HG03103 (cell line): ENCODE measurements around the gene MYL7.
"Not testable (repeated sequence)": the region's sequence is repeated elsewhere in the genome, so short reads cannot be mapped to it uniquely, and the experiment has no call there.

ENCODE experiments used
- ATAC-seq: cut with Tn5 transposase; IDR thresholded peaks from one replicate; pipeline ENCODE4 v1.9.1; 2021; ENCODE audit warnings: low read depth; ENCODE audit not compliant: unreplicated experiment

The MYL7 gene

DNA sequence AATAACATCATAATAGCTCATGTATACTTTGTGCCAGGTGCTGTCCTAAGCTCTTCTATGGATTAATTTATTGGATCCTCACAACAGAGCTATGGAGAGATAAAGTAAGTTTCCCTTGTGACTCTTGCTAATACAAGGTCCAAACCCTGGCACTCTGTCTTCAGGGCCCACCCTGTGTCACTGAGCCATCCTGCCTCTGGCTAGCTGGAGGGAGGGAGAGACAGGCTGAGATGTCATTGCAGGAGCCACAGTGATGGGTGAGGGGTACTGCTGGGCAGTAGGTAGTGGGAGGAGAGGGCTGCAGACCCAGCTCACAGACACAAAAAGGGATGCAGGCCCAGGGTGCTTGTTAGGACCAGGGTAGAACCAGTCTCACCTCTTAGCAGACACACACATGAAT lies 31.2 kb upstream of the MYL7 start:
- no peak for ATAC-seq

DNA sequence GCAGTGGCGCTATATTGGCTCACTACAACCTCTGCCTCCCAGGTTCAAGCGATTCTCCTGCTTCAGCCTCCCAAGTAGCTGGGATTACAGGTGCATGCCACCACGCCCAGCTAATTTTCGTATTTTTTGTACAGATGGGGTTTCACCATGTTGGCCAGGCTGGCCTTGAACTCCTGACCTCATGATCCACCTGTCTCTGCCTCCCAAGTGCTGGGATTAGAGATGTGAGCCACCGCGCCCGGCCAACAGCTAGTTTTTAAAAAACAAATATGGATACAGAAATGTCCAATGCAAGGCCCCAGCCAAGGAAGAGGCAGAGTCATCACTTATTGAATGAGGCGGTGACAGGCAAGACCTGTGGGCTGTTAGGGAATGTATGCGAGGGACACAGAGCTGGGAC lies 30.8 kb upstream of the MYL7 start:
- not testable (repeated sequence) for ATAC-seq

DNA sequence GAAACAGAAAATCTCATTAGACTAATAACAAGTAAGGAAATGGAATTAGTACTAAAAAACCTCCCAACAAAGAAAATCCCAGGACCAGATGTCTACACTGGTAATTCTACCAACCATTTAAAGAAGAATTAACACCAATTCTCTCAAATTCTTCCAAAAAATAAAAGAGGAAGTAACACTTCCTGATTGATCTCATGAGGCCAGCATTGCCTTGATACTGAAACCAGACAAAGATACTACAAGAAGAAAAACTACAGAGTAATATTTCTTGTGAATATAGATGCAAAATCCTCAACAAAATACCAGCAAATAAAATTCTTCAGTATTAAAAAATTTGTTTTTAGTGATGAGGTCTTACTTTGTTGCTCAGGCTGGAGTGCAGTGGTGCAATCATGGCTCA lies 26.8 kb upstream of the MYL7 start:
- no peak for ATAC-seq

DNA sequence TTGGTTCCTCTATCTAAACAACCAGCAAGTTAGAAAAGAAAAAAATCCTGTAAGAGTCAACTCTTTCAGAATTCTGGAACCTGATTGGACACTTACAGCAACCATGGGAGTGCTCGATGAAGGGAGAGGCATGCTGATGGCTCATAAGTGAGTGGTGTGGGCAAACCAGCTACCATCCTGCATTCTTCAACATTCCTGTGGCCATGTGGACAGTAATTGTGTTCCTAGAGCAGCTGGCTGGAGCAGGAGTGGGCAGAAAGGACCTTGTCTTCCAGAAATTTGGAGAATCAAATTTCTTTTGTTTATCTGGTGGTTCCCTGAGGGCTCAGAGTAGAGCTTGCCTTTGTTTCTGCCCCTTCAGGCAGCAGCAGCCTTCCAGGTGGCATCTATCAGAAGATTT lies 22.5 kb upstream of the MYL7 start:
- no peak for ATAC-seq

DNA sequence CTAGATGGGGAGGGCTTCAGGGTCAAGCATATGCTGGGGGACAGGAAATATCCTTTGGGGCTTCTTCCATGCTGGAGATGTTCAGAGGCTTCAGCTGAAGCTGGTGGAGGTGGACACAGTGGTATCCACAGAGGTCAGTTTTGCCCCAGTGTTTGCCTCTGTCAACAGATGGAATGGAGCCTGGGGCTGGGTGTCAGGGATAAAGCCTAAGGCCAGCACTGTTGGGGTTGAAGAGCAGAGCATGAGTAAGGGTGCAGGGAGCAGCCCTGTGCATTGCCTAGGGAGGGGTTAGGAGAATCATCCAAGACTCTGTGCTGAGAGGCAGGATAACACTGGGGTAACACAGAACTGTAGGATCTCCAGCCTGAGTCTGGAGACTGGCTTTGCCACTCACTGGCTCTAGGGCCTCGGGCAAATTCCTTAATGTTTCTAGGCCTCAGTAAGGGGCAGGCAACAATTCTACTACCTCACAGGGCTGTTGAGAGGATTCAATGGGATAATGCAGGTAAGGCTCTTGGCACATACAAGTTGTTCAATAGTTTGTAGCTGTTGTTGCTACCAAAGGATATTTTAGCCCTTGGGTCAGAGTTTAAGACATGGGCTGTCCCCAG lies 21.8 kb upstream of the MYL7 start:
- no peak for ATAC-seq

DNA sequence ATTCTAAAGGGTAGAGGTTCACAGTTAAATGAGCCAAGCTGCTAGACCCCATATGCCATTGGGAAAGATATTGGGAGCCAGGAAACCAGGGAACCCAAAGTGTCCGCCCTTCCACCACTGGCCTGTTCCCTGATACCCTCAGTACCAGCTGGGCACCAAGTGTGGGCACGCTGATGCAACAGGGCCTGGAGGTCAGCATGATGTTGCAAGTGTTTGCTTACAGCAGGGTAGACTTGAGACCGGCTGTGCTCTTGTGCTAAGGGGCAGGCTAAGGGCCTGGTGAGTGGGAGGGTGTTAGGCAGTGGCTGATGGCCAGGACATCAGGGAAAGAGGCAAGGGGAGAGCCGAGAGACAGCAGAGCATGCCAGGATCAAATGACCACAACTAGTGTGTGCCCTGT lies 21.0 kb upstream of the MYL7 start:
- no peak for ATAC-seq

DNA sequence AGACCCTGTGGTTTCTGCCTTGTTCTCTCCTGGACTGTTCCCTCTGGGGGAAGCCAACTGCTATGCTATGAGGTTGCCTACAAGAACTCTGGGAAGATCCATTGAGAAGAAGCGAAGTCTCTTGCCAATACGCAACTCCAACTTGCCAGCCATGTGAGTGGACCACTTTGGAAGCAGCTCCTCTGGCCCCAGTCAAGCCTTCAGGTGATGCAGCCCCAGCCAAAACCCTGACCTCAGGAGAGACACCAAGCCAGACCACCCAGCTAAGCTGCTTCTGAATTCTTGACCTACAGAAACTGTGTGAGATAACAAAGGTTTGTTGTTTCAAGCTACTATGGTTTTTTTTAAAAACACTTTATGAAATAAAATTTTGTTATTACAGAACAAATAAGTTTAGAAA lies 20.2 kb upstream of the MYL7 start:
- no peak for ATAC-seq

DNA sequence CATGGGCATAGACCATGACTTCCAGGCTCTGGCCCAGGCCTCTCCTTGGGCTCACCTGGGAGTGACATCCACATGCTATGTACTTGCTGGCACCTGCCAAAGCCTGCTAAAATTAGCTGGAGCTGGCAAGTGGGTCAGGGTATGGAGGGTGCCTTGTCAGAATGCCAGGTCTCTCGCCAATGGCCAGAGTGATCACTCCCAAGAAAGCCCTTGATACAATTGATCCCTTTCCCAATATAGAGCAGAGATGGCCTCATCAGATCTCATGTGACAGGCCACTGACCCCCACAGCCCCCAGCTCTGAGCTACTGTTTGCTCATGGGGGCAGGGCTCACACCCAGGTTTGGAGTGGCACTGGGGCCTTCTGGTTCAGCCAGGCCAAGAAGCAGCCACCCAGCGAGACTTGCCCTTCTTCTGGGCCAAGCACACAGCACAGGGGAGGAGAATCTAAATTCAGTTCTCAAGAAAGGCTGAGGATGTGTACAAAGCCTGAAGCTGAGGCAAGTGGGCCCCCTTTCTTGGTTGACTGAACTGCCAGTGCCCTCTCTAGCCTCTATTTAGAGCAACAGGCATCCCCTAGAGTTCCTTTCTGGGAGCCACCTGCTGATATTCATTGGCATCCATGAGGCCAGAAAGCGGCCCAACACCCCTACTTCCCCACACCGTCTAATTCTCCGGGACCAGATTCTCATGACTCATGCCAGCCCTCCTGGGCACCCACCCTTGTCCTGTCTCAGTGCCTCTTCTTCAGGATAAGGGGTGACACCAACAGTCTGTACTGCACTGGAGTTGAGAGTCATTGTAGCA lies 18.9 kb upstream of the MYL7 start:
- ATAC-seq: no peak

DNA sequence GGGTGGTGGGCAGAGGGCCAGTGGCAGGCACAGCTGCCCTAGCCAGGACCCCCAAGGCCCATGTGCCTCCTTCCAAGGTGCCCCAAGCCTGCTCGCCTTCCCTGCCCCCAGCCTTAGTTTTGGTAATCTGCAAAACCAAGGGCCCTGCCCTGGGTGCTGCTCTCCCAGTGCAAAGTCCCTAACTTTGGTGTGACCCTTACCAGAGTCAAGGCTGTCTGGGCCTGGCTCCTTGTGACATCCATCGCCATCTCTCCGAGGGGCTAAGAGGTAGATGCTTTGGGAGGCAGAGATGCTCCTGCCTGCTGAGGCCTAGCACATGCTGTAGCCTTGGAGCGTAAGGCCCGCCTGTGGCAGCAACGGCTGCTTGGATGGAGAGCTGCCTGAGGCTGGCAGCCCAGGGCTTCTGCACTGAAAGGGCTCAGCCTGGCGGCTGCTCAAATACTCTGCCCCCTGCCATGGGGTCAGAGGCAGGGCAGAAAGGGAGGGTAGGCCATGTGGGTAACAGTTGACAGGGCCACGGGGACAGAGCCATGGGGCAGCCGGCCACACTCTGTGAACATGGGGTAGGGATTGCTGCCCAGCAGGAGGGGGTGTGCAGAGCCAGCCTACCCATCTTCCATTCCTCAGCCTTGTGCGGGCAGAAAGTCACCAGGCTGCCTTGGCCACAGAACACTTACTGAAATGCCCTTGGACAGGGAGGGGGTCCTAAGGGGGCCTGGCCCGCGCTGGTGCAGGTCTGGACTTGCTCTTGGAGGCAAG lies 17.9 kb upstream of the MYL7 start:
- no peak for ATAC-seq

DNA sequence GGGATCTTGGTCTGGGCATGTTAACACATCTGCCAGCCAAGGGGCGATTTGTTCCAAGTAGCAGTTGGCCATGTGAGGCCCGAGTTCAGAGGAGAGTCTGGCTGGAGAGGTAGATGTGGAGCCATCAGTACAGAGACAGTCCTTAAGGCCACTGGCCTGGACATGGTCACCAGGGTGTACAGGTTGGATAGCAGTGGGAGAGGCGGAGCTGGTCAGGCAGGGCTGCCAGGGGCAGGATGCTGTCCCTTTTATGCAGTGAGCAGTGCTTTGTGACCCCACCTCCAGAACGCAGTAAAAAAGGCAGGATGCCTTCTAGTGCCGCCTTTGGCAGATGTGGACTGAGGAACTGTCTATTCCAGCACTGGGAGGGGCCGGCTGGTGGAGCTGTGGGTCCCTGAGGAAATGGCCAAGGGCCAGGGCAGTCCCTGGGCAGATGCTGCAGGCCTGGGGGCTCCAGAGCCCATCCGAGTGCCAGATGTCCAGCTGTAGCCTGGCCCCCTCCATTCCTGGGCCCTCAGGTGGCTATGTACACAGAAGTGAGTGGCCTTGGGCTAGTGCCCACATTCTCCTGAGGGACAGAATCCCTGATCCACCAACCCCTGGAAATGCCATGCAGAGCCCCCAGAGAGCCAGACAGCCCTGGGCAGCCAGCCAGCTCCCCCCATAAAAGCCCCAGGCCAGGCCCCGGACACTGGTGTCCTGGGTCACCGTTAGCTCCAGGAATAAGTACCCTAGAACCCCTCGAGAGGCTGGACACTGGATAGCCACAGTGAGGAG lies 17.2 kb upstream of the MYL7 start:
- no peak for ATAC-seq

DNA sequence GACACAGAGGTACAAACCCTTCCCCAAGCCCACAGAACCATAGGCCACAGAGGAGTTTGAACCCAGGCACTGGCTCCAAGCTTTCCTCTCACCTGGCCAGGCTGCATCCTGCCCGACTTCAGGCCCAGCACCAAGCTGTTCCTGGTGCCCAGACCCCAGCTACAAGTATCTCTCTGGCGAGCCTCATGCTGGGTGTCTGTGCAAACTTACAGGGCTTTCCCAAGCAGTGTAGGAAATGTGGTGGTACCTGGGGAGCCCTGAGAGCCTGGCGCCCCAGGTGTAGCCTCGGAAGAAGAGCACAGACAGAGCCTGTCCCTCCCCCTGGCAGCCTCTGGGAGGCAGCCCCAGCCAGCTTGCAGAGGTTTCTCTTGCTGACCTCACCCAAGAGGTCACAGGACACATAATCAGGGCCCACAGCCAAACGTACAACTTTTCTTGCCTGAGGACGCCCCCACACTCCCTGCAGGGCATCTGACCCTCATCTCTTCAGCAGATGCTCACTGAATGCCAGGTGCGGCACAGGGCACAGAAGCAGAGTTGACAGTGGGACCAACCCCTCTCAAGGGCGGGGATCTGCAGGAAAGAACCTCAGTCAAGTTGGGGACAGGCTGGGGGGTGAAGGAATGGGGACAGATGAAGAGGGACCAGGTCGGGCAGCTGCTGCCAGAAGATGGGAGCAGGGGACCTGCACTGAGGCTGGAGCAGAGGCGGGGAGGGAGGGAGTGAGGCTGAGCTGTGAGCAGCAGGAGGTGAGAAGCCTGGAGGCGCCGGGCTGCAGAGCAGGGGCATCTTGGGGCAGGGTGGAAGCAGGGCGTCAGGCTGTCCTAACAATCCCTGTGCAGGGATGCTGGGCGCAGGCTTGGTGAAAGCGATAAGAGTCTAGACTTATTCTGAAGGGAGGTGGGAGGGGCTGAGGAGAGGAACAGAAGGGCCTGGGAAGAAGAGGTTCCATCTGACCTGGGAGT lies 16.3 kb upstream of the MYL7 start:
- ATAC-seq: no peak

DNA sequence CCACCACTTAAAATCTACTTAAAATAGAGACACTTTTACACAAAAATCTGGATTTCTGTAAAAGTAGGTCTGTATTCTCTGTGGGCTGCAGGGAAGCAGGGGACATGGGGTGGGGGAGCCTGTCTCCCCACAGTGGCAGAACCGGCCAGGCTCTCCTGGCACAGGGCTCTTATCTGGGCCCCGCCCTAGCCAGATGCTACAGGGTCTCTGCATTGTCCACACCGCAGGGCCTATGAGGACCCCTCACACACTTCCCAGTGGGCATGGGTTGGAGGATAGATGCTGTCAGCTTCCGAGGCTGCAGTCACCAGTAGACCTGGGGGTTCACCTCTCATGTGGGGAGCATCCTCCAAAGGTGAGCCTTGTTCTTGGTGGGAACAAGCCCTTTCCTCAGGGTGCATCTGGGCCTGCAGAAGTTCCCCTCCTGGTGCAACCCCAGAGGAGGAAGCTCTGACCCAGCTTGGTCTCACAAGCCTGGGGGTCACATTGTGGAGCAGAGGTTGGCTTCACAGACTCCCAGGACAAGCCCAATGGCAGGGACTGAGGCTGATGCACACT lies 15.4 kb upstream of the MYL7 start:
- ATAC-seq: no peak

DNA sequence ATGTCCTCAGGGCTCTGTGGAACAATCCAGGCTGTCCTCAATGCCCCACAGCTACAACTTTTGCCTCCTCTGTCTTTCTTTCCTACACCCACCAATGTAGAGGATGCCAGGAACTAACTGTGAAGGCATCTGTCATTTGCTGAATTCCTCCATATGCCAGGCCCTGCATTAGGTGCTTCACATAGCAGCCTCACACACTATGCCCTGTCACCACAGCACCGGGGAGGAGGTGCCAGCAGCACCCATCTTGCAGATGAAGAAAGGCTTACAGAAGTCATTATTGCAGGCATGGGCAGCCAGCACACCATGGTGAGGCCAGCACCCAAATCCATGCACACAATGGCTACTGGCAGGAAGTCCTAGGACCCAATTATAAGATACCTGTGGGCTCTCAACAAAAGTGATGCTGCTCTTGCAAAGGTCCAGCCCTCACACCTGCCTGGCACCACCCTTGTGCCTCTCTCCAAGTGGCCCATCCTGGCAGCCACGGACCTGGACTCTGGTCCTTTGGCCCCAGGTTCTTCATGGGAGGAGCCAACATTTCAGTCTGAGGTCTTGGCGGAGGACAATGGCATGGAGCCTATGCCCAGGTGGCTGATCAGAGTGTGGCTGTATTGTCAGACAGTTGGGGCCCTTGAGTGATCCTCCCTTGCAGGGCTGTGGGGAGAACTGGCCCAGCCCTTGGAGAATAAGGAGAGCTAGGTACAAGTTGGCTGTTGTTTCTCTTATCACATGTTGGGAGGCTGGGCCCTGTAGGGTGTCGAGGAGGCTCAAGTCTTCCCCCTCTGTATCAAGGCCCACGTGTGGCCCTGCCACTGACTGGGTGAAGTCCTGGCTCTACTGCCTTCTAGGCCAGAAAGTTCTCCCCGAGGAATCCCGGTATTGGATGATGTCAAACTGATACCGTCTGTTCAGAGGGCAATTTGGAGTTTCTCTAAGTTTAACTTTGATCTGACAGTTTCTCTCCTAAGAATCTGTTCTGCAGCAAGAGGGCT lies 14.4 kb upstream of the MYL7 start:
- no peak for ATAC-seq

DNA sequence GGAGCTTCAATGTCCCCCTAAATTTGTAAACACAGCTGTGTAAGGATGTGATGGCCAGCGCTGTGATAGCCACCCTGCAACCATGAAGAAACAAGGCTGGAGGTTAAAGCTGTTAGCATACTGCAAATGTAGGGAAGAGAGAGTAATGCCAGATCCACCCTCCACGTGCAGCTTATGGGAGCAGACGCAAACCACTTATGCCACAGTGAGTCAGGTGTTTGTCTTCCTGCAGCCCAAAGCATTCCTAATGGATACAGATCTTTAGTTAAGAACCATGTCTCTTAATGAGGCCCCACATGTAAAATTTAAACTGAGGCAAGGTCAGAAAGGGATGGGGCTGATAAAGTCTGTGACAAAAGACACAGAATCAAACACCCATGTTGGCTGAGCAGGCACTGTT lies 13.6 kb upstream of the MYL7 start:
- no peak for ATAC-seq

DNA sequence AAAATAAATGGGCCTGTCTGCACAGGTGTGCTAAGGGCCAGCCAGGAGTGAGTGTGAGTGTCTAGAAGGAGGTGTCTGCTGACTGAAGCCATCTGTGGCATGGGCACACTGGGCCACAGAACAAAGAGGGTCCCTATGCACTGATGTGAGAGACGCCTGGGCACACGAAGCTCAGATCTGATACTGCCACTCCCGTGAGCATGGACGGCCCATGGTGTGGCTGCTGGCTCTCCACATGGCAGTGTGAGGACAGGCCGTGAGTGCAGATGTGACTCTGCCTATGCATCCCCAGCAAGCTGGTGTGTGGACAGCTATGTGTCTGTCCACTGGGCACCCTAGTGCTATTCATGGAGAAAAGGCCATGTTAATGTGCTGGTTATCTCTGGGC lies 12.8 kb upstream of the MYL7 start:
- ATAC-seq: no peak

DNA sequence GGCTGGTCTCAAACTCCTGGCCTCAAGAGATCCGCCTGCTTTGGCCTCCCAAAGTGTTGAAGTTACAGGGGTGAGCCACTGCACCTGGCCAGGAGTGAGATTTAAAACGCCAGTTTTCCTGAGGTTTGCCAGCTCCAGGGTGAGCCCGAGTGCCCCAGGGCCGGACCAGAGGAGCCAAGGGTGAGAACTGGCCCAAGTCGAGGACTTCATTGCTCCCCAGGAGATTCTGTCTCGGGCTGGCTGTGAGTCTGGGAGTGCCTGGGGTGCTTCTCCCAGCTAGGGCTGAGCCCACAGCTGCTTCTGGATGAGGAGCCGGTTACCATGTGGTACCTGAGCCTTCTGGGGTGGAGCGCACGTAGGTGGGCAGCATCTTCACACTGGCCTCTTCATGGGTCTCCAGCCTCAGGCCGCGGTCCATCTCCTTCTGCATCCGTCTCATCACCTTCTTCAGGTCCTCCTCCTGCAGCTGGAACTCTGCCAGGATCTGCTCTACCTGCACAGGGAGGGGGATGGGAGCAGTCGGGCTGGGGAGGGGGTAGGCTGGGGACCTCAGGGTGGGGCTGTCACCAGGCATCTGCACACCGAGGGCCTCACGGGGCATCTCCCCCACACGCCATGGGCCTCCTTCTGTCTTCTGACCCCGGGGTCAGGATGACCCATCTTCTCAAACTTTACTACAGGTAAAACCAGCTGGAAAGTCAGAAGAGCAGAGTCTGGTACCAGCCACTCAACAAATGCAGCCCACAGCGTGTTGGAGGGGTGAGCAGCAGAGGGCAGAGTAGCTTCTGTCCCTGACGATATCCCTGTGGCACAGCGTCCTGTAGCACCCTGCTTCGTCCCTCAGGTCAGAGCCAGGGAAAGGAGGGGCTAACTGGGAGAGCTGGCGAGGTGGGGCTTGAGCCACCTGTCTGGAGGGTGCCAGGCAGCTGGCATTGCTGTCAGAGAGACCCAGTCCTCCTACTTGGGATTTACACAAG lies 12.1 kb upstream of the MYL7 start:
- ATAC-seq: no peak

DNA sequence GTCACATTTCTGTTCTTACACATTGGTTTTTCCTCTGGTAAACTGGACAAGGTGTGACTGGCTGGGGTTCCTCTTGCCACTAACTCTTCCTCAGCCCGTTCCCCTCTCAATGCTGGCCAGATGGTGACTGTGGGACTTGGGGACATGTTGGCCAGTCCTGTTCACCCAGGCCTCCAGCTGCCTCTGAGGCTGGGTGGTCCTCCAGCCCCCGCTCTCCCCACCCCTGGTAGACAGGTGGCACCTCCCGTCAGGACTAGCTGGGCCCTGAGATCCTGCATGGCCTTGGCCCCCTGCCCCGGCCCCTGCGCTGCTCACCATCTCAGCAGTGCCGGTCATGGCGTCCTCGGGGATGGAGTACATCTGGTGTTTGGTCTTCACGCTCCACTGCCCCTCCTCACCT lies 10.8 kb upstream of the MYL7 start:
- no peak for ATAC-seq
